Neutrophil (primary cell): ENCODE data around the gene TCL1B.

Source experiments
- H3K27ac ChIP-seq: fragments of 200-600 bp; sonication (generic); 2 replicates; pipeline ENCODE4 v1.5.1; 2016; ENCODE audit warnings: mild to moderate bottlenecking, moderate library complexity
- H3K27me3 ChIP-seq: fragments of 200-600 bp; sonication (generic); 2 replicates; pipeline ENCODE4 v1.6.0; 2016; ENCODE audit warnings: mild to moderate bottlenecking
- H3K36me3 ChIP-seq: fragments of 200-600 bp; sonication (generic); 2 replicates; pipeline ENCODE4 v1.5.1; 2017
- H3K4me1 ChIP-seq, 2 experiments: fragments of 200-600 bp in 1 of 2; sonication (generic) in 1 of 2; 1 replicate in 1 of 2; 2 replicates in 1 of 2; pipeline versions ENCODE4 v1.5.1 to v1.6.1; 2013 to 2016; ENCODE audit warnings: low read depth in 1 of 2, low read length in 1 of 2, mild to moderate bottlenecking in 1 of 2, moderate library complexity in 1 of 2; ENCODE audit not compliant: control insufficient read depth in 1 of 2, insufficient read depth in 1 of 2
- H3K4me3 ChIP-seq, 2 experiments: fragments of 200-600 bp in 1 of 2; sonication (generic) in 1 of 2; 1 replicate in 1 of 2; 2 replicates in 1 of 2; pipeline ENCODE4 v1.5.1; 2013 to 2016; ENCODE audit warnings: low read depth in 1 of 2, low read length in 1 of 2, mild to moderate bottlenecking in 1 of 2, moderate library complexity in 1 of 2
- H3K9me3 ChIP-seq: fragments of 200-600 bp; sonication (generic); 2 replicates; pipeline ENCODE4 v1.5.1; 2016
- TF ChIP-seq, protein P1 (sequence below): fragments of 200-600 bp; sonication (generic); IDR thresholded peaks from 2 replicates; pipeline ENCODE4 v1.5.1; 2016; ENCODE audit warnings: antibody characterized with exemption

The TCL1B gene

DNA sequence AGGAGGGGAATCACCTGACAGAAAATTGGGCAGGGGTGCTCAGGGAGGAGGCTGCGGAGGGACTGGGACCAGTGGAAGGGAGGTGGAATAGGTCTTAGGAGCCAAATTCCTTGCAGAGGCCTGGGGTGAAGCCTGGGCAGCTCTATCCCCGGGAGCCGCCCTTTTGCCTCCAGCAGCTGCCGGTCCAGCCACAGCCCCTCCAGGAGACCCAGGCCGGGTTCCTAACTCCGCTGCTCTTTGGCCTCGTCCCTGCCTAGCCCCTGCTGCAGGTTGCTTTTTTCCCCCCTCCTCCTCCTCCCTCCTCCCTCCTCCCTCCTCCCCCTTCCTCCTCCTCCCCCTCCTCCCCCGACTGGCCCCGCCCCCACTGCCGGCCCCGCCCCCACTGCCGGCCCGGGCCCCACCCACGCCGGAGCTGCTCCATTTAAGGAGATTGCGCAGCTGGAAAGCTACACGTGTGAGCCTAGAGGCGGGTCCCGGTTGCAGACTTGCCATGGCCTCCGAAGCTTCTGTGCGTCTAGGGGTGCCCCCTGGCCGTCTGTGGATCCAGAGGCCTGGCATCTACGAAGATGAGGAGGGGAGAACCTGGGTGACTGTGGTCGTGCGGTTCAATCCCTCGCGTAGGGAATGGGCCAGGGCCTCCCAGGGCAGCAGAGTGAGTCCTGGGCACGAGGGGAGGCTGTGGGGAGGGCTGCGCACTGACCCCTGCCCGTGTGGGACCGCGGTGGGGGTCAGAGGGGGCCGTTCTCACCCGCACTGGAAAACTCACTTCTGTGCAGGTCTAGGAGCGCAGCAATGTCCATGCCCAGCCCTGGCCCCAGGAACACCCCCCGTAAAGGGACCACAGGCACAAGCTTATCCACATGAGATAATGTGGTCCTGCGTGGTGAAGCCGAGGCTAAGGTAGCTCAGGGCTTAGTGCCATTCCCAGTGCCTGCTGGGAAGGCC, at the start of gene TCL1B:
TSS of gene TCL1B (plus strand) at position 449 of the 945 bp plus-strand sequence. CDS start at position 491, 42 bp downstream.
- no peaks in the 10 kb centered on the region for H3K27me3 ChIP-seq
- H3K27ac ChIP-seq, result no peak within 1 kb of the TSS
- no peaks in the 10 kb centered on the region for H3K4me1 ChIP-seq
- TF ChIP-seq, protein P1, sequence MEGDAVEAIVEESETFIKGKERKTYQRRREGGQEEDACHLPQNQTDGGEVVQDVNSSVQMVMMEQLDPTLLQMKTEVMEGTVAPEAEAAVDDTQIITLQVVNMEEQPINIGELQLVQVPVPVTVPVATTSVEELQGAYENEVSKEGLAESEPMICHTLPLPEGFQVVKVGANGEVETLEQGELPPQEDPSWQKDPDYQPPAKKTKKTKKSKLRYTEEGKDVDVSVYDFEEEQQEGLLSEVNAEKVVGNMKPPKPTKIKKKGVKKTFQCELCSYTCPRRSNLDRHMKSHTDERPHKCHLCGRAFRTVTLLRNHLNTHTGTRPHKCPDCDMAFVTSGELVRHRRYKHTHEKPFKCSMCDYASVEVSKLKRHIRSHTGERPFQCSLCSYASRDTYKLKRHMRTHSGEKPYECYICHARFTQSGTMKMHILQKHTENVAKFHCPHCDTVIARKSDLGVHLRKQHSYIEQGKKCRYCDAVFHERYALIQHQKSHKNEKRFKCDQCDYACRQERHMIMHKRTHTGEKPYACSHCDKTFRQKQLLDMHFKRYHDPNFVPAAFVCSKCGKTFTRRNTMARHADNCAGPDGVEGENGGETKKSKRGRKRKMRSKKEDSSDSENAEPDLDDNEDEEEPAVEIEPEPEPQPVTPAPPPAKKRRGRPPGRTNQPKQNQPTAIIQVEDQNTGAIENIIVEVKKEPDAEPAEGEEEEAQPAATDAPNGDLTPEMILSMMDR, result no peak
- no peaks in the 10 kb centered on the region for H3K36me3 ChIP-seq
- no peak within 1 kb of the TSS for H3K4me3 ChIP-seq
- H3K9me3 ChIP-seq, result no peaks in the 10 kb centered on the region

GRCh38 chr14:95644981-95645380, 41.2 kb upstream of the TCL1B start:
- no peaks in the 10 kb centered on the region for H3K9me3 ChIP-seq
- no peak overlapping the region for H3K4me3 ChIP-seq
- H3K27me3 ChIP-seq, result no peaks in the 10 kb centered on the region
- H3K27ac ChIP-seq, result no peak overlapping the region
- H3K4me1 ChIP-seq, result no peaks in the 10 kb centered on the region
- TF ChIP-seq, protein P1, result no peak
- no peaks in the 10 kb centered on the region for H3K36me3 ChIP-seq

- TF ChIP-seq, protein P1, result no peak
- no peaks in the 10 kb centered on the region for H3K9me3 ChIP-seq
Observed at GRCh38 chr14:95645389-95645996, 40.7 kb upstream of the TCL1B start.

DNA sequence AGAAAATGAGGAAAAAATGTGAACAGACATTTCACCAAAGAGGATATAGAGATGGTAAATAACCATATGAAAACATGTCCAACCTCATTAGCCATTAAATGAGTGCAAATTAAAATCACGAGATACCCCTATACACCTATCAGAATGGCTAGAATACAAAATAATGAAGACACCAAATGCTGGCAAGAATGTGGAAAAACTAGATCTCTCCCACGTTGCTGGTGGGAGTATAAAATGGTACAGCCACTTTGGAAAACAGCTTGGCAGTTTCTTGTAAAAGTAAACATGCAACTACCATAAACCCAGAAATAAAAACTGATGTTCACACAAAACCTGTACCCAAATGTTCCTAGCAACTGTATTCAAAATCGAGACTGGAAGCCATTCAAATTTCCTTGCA, 38.3 kb upstream of the TCL1B start:
- Histone ChIP-seq H3K9me3 (no peaks in the 10 kb centered on the region), H3K4me1 (no peaks in the 10 kb centered on the region), H3K27ac (no peak overlapping the region), H3K4me3 (no peak overlapping the region), H3K36me3 (no peaks in the 10 kb centered on the region), H3K27me3 (no peaks in the 10 kb centered on the region)
- TF ChIP-seq, protein P1, result no peak

More at GRCh38 chr14:95645389-95645996, 40.7 kb upstream of the TCL1B start:
- H3K27me3 ChIP-seq, result no peaks in the 10 kb centered on the region
- H3K27ac ChIP-seq, result no peak overlapping the region
- no peaks in the 10 kb centered on the region for H3K36me3 ChIP-seq
- H3K4me1 ChIP-seq, result no peaks in the 10 kb centered on the region
- no peak overlapping the region for H3K4me3 ChIP-seq

GRCh38 chr14:95649230-95649629, 37.0 kb upstream of the TCL1B start:
- no peaks in the 10 kb centered on the region for H3K4me1 ChIP-seq
- no peaks in the 10 kb centered on the region for H3K36me3 ChIP-seq
- TF ChIP-seq, protein P1, result no peak
- H3K4me3 ChIP-seq, result no peak overlapping the region
- H3K27ac ChIP-seq, result no peak overlapping the region
- no peaks in the 10 kb centered on the region for H3K27me3 ChIP-seq
- H3K9me3 ChIP-seq, result no peaks in the 10 kb centered on the region
